Astrocyte (in vitro differentiated cells and primary cell): Measurements from ENCODE around the gene FUT8. TPM values are rescaled to one million over a fixed set of nuclear protein-coding genes. Genes with fewer than 3 reads are reported as not detected.

Experiments
- DNase-seq: peaks from one replicate; pipeline ENCODE4 v3.0.0-alpha.2; 2010; ENCODE audit warnings: low read depth
- FAIRE-seq: peaks from 2 replicates; lab custom pipeline; 2011; peaks lifted over from hg19 to GRCh38; lab: Jason Lieb, UNC
- H2AFZ ChIP-seq: 2 replicates; pipeline ENCODE4 v1.6.0; 2012; ENCODE audit warnings: low read depth, low read length, inconsistent platforms
- H3K27ac ChIP-seq: 2 replicates; pipeline ENCODE4 v1.5.1; 2011; ENCODE audit warnings: low read depth, low read length, inconsistent platforms
- H3K27me3 ChIP-seq: 2 replicates; pipeline ENCODE4 v1.6.0; 2011; ENCODE audit warnings: low read length, inconsistent platforms; ENCODE audit not compliant: insufficient read depth
- H3K36me3 ChIP-seq: 2 replicates; pipeline ENCODE4 v1.5.1; 2011; ENCODE audit warnings: low read length, inconsistent platforms; ENCODE audit not compliant: insufficient read depth
- H3K4me1 ChIP-seq: 2 replicates; pipeline ENCODE4 v1.5.1; 2011; ENCODE audit warnings: low read length, inconsistent platforms; ENCODE audit not compliant: insufficient read depth
- H3K4me2 ChIP-seq: 2 replicates; pipeline ENCODE4 v1.6.0; 2012; ENCODE audit warnings: low read length, inconsistent platforms
- H3K4me3 ChIP-seq: 2 replicates; pipeline ENCODE4 v1.5.1; 2011; ENCODE audit warnings: low read depth, mild to moderate bottlenecking, low read length, inconsistent platforms; ENCODE audit not compliant: insufficient read depth
- H3K79me2 ChIP-seq: 2 replicates; pipeline ENCODE4 v1.6.0; 2012; ENCODE audit warnings: mild to moderate bottlenecking, low read length, inconsistent platforms; ENCODE audit not compliant: insufficient read depth
- H3K9ac ChIP-seq: 2 replicates; pipeline ENCODE4 v1.6.0; 2012; ENCODE audit warnings: mild to moderate bottlenecking, low read length, inconsistent platforms
- H3K9me3 ChIP-seq: 2 replicates; pipeline ENCODE4 v1.5.1; 2012; ENCODE audit warnings: low read depth, mild to moderate bottlenecking, low read length, inconsistent platforms; ENCODE audit not compliant: insufficient read depth
- H4K20me1 ChIP-seq: 2 replicates; pipeline ENCODE4 v1.6.0; 2012; ENCODE audit warnings: low read length, inconsistent platforms; ENCODE audit not compliant: insufficient read depth
- H3K27ac Mint-ChIP-seq: one replicate; pipeline ENCODE4 v1.8.0; 2021; ENCODE audit warnings: mild to moderate bottlenecking, mixed read lengths; ENCODE audit not compliant: unreplicated experiment
- H3K27me3 Mint-ChIP-seq: one replicate; pipeline ENCODE4 v1.8.0; 2021; ENCODE audit warnings: low read depth, mixed read lengths; ENCODE audit not compliant: unreplicated experiment
- H3K36me3 Mint-ChIP-seq: one replicate; pipeline ENCODE4 v1.8.0; 2021; ENCODE audit warnings: low read depth, mixed read lengths; ENCODE audit not compliant: unreplicated experiment
- H3K4me1 Mint-ChIP-seq: one replicate; pipeline ENCODE4 v1.8.0; 2021; ENCODE audit warnings: low read depth, mixed read lengths; ENCODE audit not compliant: unreplicated experiment
- H3K4me3 Mint-ChIP-seq: one replicate; pipeline ENCODE4 v1.8.0; 2021; ENCODE audit warnings: mild to moderate bottlenecking, moderate library complexity, mixed read lengths; ENCODE audit not compliant: unreplicated experiment
- H3K9me3 Mint-ChIP-seq: one replicate; pipeline ENCODE4 v1.8.0; 2021; ENCODE audit warnings: mild to moderate bottlenecking, mixed read lengths; ENCODE audit not compliant: unreplicated experiment
- EZH2 ChIP-seq: IDR thresholded peaks from 2 replicates; pipeline ENCODE4 v1.6.1; 2012; ENCODE audit warnings: mild to moderate bottlenecking, low read length, inconsistent platforms; ENCODE audit not compliant: insufficient read depth
- total RNA-seq: library from RNA; stranded (reverse); gene quantifications from 2 replicates; pipeline ENCODE4 v1.2.1, GENCODE V29; 2021
- TF ChIP-seq, protein P1 (sequence below): IDR thresholded peaks from 2 replicates; pipeline ENCODE4 v1.5.1; 2011; ENCODE audit warnings: low read depth, mild to moderate bottlenecking, inconsistent platforms, low read length, moderate library complexity; ENCODE audit not compliant: insufficient read depth

Gene FUT8
- total RNA-seq, 1 donor from 2014 or later: 52.7 TPM

DNA sequence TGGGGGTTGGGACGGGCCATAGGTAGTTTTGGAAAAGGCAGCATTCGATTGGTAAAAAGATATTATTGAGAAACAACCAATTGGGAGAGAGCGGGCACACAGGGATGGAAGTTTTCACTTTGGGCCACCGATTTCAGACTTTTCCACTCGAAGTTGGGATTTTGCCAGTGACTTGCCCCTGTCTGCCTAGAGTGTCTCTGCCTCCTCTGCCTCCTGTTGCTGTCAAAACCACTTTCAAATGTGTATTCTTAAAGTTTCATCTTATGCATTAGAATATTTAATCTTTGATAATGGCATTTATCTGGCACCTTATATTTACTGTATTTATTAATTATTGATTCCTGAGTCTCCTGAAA is 182.3 kb downstream of the FUT8 start:
- H3K4me3 Mint-ChIP-seq: no peak overlapping the region
- H3K36me3 ChIP-seq: no peaks in the 10 kb centered on the region
- no peaks in the 10 kb centered on the region for H3K27me3 ChIP-seq
- no peaks in the 10 kb centered on the region for H3K27me3 Mint-ChIP-seq
- no peak overlapping the region for H3K4me2 ChIP-seq
- H3K9me3 Mint-ChIP-seq: no peaks in the 10 kb centered on the region
- DNase-seq: no peak
- H3K27ac ChIP-seq: no peak overlapping the region
- no peak overlapping the region for H2AFZ ChIP-seq
- H3K36me3 Mint-ChIP-seq: no peaks in the 10 kb centered on the region
- H3K27ac Mint-ChIP-seq: no peak overlapping the region
- H3K4me1 Mint-ChIP-seq: peaks cover 7% of the 10 kb centered on the region
- H3K9ac ChIP-seq: no peak overlapping the region
- H4K20me1 ChIP-seq: peaks cover 15% of the 10 kb centered on the region
- no peak for FAIRE-seq
- no peaks in the 10 kb centered on the region for H3K4me1 ChIP-seq
- H3K4me3 ChIP-seq: no peak overlapping the region
- TF ChIP-seq, protein P1, sequence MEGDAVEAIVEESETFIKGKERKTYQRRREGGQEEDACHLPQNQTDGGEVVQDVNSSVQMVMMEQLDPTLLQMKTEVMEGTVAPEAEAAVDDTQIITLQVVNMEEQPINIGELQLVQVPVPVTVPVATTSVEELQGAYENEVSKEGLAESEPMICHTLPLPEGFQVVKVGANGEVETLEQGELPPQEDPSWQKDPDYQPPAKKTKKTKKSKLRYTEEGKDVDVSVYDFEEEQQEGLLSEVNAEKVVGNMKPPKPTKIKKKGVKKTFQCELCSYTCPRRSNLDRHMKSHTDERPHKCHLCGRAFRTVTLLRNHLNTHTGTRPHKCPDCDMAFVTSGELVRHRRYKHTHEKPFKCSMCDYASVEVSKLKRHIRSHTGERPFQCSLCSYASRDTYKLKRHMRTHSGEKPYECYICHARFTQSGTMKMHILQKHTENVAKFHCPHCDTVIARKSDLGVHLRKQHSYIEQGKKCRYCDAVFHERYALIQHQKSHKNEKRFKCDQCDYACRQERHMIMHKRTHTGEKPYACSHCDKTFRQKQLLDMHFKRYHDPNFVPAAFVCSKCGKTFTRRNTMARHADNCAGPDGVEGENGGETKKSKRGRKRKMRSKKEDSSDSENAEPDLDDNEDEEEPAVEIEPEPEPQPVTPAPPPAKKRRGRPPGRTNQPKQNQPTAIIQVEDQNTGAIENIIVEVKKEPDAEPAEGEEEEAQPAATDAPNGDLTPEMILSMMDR: no peak
- TF ChIP-seq EZH2: no peak
- H3K79me2 ChIP-seq: peaks cover 39% of the 10 kb centered on the region
- H3K9me3 ChIP-seq: no peaks in the 10 kb centered on the region

DNA sequence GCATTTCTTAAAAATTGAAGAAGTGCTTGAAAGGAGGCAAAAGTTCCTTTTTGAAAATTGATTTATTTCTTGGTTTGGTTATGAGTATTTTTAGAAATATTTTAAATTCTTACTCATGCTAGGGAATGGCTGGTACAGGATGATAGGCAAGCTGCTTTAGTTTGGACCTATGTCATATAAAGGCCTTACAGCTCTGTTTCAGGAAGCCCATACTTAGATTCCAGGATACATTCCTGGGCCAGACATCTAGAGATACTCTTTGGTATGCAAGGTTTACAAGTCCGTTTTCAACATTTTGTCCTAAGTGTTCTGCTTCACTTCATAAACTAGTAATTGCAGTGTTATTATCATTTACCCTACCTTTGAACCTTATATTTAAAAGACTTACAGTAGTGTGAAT is 186.8 kb downstream of the FUT8 start:
- H3K36me3 ChIP-seq: no peaks in the 10 kb centered on the region
- Mint-ChIP-seq H3K27ac (no peak overlapping the region), H3K4me1 (peaks cover 11% of the 10 kb centered on the region), H3K4me3 (no peak overlapping the region), H3K36me3 (no peaks in the 10 kb centered on the region), H3K27me3 (no peaks in the 10 kb centered on the region), H3K9me3 (no peaks in the 10 kb centered on the region)
- H3K27me3 ChIP-seq: no peaks in the 10 kb centered on the region
- no peak overlapping the region for H2AFZ ChIP-seq
- H3K4me3 ChIP-seq: no peak overlapping the region
- no peak overlapping the region for H3K9ac ChIP-seq
- DNase-seq (peak; percentile 63), FAIRE-seq (peak; percentile 43)
- H4K20me1 ChIP-seq: peaks cover 11% of the 10 kb centered on the region
- H3K79me2 ChIP-seq: peaks cover 34% of the 10 kb centered on the region
- no peaks in the 10 kb centered on the region for H3K4me1 ChIP-seq
- H3K9me3 ChIP-seq: no peaks in the 10 kb centered on the region
- no peak overlapping the region for H3K27ac ChIP-seq
- TF ChIP-seq, protein P1: no peak
- TF ChIP-seq EZH2: no peak
- no peak overlapping the region for H3K4me2 ChIP-seq

GRCh38 chr14:65600742-65601141 is 188.2 kb downstream of the FUT8 start:
- H3K9ac ChIP-seq: no peak overlapping the region
- H3K4me1 ChIP-seq: no peaks in the 10 kb centered on the region
- TF ChIP-seq EZH2: no peak
- TF ChIP-seq, protein P1: no peak
- Mint-ChIP-seq H3K27me3 (no peaks in the 10 kb centered on the region), H3K27ac (no peak overlapping the region), H3K9me3 (no peaks in the 10 kb centered on the region), H3K4me3 (no peak overlapping the region), H3K4me1 (peaks cover 11% of the 10 kb centered on the region), H3K36me3 (no peaks in the 10 kb centered on the region)
- no peak for DNase-seq
- FAIRE-seq: no peak
- H3K36me3 ChIP-seq: no peaks in the 10 kb centered on the region
- no peaks in the 10 kb centered on the region for H3K9me3 ChIP-seq
- H3K27me3 ChIP-seq: no peaks in the 10 kb centered on the region
- peaks cover 34% of the 10 kb centered on the region for H3K79me2 ChIP-seq
- no peak overlapping the region for H3K27ac ChIP-seq
- H4K20me1 ChIP-seq: peaks cover 10% of the 10 kb centered on the region
- H3K4me3 ChIP-seq: no peak overlapping the region
- no peak overlapping the region for H3K4me2 ChIP-seq
- H2AFZ ChIP-seq: no peak overlapping the region
